ENCODE measurements around the gene MED12L.

GRCh38 chr3:151214459-151214858, 129.0 kb downstream of the MED12L start:
- no peak for TF ChIP-seq CTCF (IDR thresholded peaks at IDR 0.05)
- TF ChIP-seq POLR2A (IDR thresholded peaks at IDR 0.05), result no peak
- TF ChIP-seq EP300 (IDR thresholded peaks at IDR 0.05), result no peak
- no peak for TF ChIP-seq POLR2AphosphoS5 (IDR thresholded peaks at IDR 0.05)

Data from upper lobe of left lung (tissue), 4 donors.